SU-DHL-6 (cell line): ENCODE data around the gene DPYSL5.

Experiments used
- H2AFZ ChIP-seq: fragments of 200-600 bp; sonication (generic); 2 replicates; pipeline ENCODE4 v1.6.1; 2014; ENCODE audit warnings: low read depth, mild to moderate bottlenecking, moderate library complexity, mixed read lengths, antibody characterized with exemption, low read length; ENCODE audit not compliant: severe bottlenecking
- H3F3A ChIP-seq: fragments of 200-600 bp; shearing (Covaris generic); 2 replicates; pipeline ENCODE4 v1.6.0; 2016; ENCODE audit warnings: antibody characterized with exemption, mild to moderate bottlenecking; ENCODE audit not compliant: insufficient read depth
- H3K27ac ChIP-seq: fragments of 200-600 bp; sonication (generic); 2 replicates; pipeline ENCODE4 v1.5.1; 2016; ENCODE audit warnings: low read depth, mild to moderate bottlenecking, low read length, moderate library complexity, mixed read lengths
- H3K27me3 ChIP-seq: fragments of 200-600 bp; sonication (generic), shearing (Covaris generic); 2 replicates; pipeline ENCODE4 v1.6.0; 2014; ENCODE audit warnings: mild to moderate bottlenecking, low read length
- H3K36me3 ChIP-seq: fragments of 200-600 bp; sonication (generic); 2 replicates; pipeline ENCODE4 v1.6.1; 2014; ENCODE audit warnings: mild to moderate bottlenecking, low read length, mixed read lengths
- H3K4me2 ChIP-seq: fragments of 300-600, 200-600 bp; shearing (Covaris generic), sonication (generic); 2 replicates; pipeline ENCODE4 v1.6.0; 2014; ENCODE audit warnings: low read length, low read depth, mild to moderate bottlenecking; ENCODE audit not compliant: poor library complexity, severe bottlenecking
- H3K4me3 ChIP-seq: fragments of 200-600 bp; sonication (generic); 2 replicates; pipeline ENCODE4 v1.5.1; 2014; ENCODE audit warnings: antibody characterized with exemption, low read length, mild to moderate bottlenecking, mixed read lengths; ENCODE audit not compliant: insufficient read depth, poor library complexity, severe bottlenecking
- H3K79me2 ChIP-seq: fragments of 200-600 bp; sonication (generic); 2 replicates; pipeline ENCODE4 v1.6.1; 2014; ENCODE audit warnings: mild to moderate bottlenecking, low read length, moderate library complexity; ENCODE audit not compliant: insufficient read depth
- H3K9ac ChIP-seq: fragments of 200-600 bp; sonication (generic); 2 replicates; pipeline ENCODE4 v1.7.0; 2014; ENCODE audit warnings: mild to moderate bottlenecking, low read length
- H3K9me2 ChIP-seq: fragments of 200-600 bp; sonication (generic); replicated peaks from 2 replicates; pipeline ENCODE4 v1.6.1; 2014; ENCODE audit warnings: low read length; ENCODE audit not compliant: insufficient read depth
- H3K9me3 ChIP-seq: fragments of 200-600 bp; sonication (generic); 2 replicates; pipeline ENCODE4 v1.6.1; 2014; ENCODE audit warnings: low read length, mixed read lengths; ENCODE audit not compliant: insufficient read depth
- H4K20me1 ChIP-seq: fragments of 200-600 bp; sonication (generic); 2 replicates; pipeline ENCODE4 v1.6.1; 2014; ENCODE audit warnings: low read depth, mild to moderate bottlenecking, antibody characterized with exemption, low read length, moderate library complexity, mixed read lengths
- EZH2phosphoT487 ChIP-seq: fragments of 200-600 bp; sonication (generic), shearing (Covaris generic); conservative IDR thresholded peaks from 2 replicates; pipeline ENCODE4 v1.6.1; 2018; ENCODE audit warnings: mild to moderate bottlenecking, antibody characterized with exemption, low read length, moderate library complexity, mixed read lengths
- TF ChIP-seq, protein P1 (sequence below): fragments of 200-600 bp; sonication (generic); IDR thresholded peaks from one replicate; pipeline ENCODE4 v1.5.1; 2017; ENCODE audit warnings: antibody characterized with exemption, mild to moderate bottlenecking, low read length, moderate library complexity; ENCODE audit not compliant: insufficient read depth, poor library complexity, severe bottlenecking

DPYSL5 gene

DNA sequence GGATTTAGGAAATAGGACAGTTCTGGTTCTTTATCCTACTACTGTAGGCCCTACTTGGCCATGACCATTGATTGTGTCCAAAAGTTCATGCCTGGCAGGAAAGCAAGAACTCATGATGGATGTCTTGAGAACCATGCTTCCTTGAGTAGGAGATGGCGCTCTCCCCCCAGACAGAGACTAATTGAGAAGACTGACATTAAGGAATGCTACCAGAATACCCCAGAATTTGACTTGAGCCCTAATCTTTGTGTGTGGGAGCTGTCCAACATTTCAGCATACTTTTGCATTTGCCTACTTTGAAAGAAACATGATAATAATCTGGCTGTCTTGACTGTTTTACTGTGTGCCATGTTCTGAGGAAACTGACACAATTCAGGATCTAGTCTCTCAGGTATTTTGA lies 145.8 kb downstream of the DPYSL5 start:
- H3K27ac ChIP-seq: no peak overlapping the region
- no peaks in the 10 kb centered on the region for H3K79me2 ChIP-seq
- H3F3A ChIP-seq: no peaks in the 10 kb centered on the region
- H3K9me2 ChIP-seq: no peaks in the 10 kb centered on the region
- no peaks in the 10 kb centered on the region for H3K9me3 ChIP-seq
- no peak overlapping the region for H3K9ac ChIP-seq
- H3K27me3 ChIP-seq: no peaks in the 10 kb centered on the region
- H2AFZ ChIP-seq: no peak overlapping the region
- no peaks in the 10 kb centered on the region for H3K36me3 ChIP-seq
- no peak overlapping the region for H3K4me2 ChIP-seq
- H3K4me3 ChIP-seq: no peak overlapping the region
- no peaks in the 10 kb centered on the region for H4K20me1 ChIP-seq
- TF ChIP-seq, protein P1, sequence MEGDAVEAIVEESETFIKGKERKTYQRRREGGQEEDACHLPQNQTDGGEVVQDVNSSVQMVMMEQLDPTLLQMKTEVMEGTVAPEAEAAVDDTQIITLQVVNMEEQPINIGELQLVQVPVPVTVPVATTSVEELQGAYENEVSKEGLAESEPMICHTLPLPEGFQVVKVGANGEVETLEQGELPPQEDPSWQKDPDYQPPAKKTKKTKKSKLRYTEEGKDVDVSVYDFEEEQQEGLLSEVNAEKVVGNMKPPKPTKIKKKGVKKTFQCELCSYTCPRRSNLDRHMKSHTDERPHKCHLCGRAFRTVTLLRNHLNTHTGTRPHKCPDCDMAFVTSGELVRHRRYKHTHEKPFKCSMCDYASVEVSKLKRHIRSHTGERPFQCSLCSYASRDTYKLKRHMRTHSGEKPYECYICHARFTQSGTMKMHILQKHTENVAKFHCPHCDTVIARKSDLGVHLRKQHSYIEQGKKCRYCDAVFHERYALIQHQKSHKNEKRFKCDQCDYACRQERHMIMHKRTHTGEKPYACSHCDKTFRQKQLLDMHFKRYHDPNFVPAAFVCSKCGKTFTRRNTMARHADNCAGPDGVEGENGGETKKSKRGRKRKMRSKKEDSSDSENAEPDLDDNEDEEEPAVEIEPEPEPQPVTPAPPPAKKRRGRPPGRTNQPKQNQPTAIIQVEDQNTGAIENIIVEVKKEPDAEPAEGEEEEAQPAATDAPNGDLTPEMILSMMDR: no peak
- no peak for TF ChIP-seq EZH2phosphoT487

DNA sequence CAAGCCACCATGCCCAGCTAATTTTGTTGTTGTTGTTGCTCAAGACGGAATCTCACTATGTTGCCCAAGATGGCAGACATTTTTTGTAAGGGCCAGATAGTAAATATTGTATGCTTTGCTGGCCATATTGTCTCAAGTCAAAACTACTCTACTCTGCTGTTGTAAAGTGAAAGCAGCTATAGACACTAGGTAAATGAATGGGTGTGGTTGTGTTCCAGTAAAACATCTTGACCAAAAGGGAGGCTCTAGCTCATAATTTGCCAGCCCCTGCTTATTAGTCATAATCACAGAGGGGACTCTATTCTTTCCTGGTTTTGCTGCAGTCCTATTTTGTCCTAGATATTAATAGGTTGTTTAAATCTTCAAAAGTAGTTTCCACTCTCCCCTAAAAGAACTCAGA lies 147.1 kb downstream of the DPYSL5 start:
- Histone ChIP-seq H3K4me3 (no peak overlapping the region), H3F3A (no peaks in the 10 kb centered on the region), H3K9me2 (no peaks in the 10 kb centered on the region), H3K4me2 (no peak overlapping the region), H3K9ac (no peak overlapping the region), H2AFZ (no peak overlapping the region), H3K27me3 (no peaks in the 10 kb centered on the region), H3K9me3 (no peaks in the 10 kb centered on the region), H3K79me2 (no peaks in the 10 kb centered on the region), H3K27ac (no peak overlapping the region), H4K20me1 (no peaks in the 10 kb centered on the region), H3K36me3 (no peaks in the 10 kb centered on the region)
- no peak for TF ChIP-seq EZH2phosphoT487
- TF ChIP-seq, protein P1: no peak

DNA sequence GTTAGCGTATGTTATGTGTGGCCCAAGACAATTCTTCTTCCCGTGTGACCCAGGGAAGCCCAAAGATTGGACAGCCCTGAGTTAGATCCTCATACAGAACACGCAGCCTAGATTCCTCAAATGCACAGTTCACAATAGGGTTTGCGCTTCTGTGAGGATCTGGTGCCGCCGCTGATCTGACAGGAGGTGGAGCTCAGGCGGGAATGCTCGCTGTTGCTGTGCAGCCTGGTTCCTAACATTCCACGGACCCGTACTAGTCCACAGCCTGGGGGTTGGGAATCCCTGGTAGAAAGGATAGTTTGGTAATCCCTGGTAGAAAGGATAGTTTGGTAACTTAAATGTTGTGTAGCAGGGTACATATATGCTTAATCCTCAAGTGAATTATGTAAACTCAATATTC lies 149.5 kb downstream of the DPYSL5 start:
- Histone ChIP-seq H3K9ac (no peak overlapping the region), H3K9me3 (no peaks in the 10 kb centered on the region), H3K27me3 (no peaks in the 10 kb centered on the region), H3K4me2 (no peak overlapping the region), H4K20me1 (no peaks in the 10 kb centered on the region), H3K4me3 (no peak overlapping the region), H3K9me2 (no peaks in the 10 kb centered on the region), H3K79me2 (no peaks in the 10 kb centered on the region), H3K36me3 (no peaks in the 10 kb centered on the region), H2AFZ (no peak overlapping the region), H3F3A (no peaks in the 10 kb centered on the region), H3K27ac (no peak overlapping the region)
- no peak for TF ChIP-seq EZH2phosphoT487
- TF ChIP-seq, protein P1: no peak
